ENCODE results near the gene PLK1.

GRCh38 chr16:23739516-23739915 lies 60.8 kb downstream of the PLK1 start:
- TF ChIP-seq REST (IDR thresholded peaks at IDR 0.05; ENCODE audit: borderline replicate concordance): no peak
- TF ChIP-seq EZH2 (IDR thresholded peaks at IDR 0.05; ENCODE audit: borderline replicate concordance, insufficient read depth, low read length, poor library complexity, severe bottlenecking): no peak
- no peak for TF ChIP-seq SMC3 (conservative IDR thresholded peaks at IDR 0.05; ENCODE audit: poor library complexity)
- TF ChIP-seq, protein P1, sequence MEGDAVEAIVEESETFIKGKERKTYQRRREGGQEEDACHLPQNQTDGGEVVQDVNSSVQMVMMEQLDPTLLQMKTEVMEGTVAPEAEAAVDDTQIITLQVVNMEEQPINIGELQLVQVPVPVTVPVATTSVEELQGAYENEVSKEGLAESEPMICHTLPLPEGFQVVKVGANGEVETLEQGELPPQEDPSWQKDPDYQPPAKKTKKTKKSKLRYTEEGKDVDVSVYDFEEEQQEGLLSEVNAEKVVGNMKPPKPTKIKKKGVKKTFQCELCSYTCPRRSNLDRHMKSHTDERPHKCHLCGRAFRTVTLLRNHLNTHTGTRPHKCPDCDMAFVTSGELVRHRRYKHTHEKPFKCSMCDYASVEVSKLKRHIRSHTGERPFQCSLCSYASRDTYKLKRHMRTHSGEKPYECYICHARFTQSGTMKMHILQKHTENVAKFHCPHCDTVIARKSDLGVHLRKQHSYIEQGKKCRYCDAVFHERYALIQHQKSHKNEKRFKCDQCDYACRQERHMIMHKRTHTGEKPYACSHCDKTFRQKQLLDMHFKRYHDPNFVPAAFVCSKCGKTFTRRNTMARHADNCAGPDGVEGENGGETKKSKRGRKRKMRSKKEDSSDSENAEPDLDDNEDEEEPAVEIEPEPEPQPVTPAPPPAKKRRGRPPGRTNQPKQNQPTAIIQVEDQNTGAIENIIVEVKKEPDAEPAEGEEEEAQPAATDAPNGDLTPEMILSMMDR (IDR thresholded peaks at IDR 0.05; ENCODE audit: poor library complexity, severe bottlenecking): no peak

Data from neural cell (in vitro differentiated cells).